ENCODE results near the gene NABP1.

The NABP1 gene

DNA sequence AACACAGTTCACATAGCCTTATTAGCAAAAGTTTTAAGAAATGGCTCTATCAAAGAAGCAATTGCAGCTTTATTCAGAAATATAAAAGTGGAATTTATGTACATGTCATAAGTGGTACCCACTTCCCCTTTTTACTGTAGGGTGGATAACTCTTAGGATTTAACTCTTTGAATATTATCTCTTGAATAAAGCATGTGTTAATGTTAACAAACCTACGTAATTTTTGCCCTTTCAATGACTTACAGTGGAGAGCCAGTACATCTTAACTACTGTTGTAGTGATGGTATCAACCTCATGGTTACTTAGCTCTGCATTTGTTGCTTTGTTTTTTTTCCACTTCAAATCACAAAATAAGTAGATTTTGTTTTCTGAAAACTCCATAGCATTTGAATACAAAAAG lies 8.8 kb downstream of the NABP1 start:
- peak overlapping the region; percentile 41 for H3K27ac Mint-ChIP-seq

DNA sequence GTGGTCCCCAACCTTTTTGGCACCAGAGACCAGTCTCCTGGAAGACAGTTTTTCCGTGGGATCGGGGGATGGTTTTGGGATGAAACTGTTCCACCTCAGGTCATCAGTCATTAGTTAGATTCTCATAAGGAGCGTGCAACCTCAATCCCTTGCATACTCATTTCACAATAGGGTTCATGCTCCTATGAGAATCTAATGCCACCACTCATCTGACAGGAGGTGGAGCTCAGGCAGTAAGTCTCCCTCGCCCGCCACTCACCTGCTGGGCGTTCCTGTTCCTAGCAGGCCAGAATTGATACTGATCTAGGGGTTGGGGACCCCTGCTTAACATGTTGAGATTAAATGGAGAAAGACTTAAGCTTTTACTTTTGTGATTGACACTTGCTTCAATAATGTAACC lies 9.9 kb downstream of the NABP1 start:
- peaks cover 51% of the 10 kb centered on the region for H3K4me1 Mint-ChIP-seq (ENCODE audit: low read depth)
- H3K9me3 Mint-ChIP-seq (ENCODE audit: low read depth): no peaks in the 10 kb centered on the region
- H3K36me3 Mint-ChIP-seq: peaks cover 3% of the 10 kb centered on the region
- peak overlapping the region; percentile 80 for H3K27ac Mint-ChIP-seq
- no peak overlapping the region for H3K4me3 Mint-ChIP-seq
- no peaks in the 10 kb centered on the region for H3K27me3 Mint-ChIP-seq

More for the DNA sequence above, 8.8 kb downstream of the NABP1 start:
- Mint-ChIP-seq H3K4me3 (no peak overlapping the region), H3K36me3 (peaks cover 11% of the 10 kb centered on the region), H3K4me1 (ENCODE audit: low read depth) (peaks cover 61% of the 10 kb centered on the region), H3K9me3 (ENCODE audit: low read depth) (no peaks in the 10 kb centered on the region), H3K27me3 (no peaks in the 10 kb centered on the region)

GRCh38 chr2:191688934-191689695 lies 11.2 kb downstream of the NABP1 start:
- H3K36me3 Mint-ChIP-seq: peaks cover 5% of the 10 kb centered on the region
- H3K4me1 Mint-ChIP-seq (ENCODE audit: low read depth): peaks cover 47% of the 10 kb centered on the region
- no peaks in the 10 kb centered on the region for H3K9me3 Mint-ChIP-seq (ENCODE audit: low read depth)
- peak overlapping the region; percentile 80 for H3K27ac Mint-ChIP-seq
- no peak overlapping the region for H3K4me3 Mint-ChIP-seq
- H3K27me3 Mint-ChIP-seq: no peaks in the 10 kb centered on the region

DNA sequence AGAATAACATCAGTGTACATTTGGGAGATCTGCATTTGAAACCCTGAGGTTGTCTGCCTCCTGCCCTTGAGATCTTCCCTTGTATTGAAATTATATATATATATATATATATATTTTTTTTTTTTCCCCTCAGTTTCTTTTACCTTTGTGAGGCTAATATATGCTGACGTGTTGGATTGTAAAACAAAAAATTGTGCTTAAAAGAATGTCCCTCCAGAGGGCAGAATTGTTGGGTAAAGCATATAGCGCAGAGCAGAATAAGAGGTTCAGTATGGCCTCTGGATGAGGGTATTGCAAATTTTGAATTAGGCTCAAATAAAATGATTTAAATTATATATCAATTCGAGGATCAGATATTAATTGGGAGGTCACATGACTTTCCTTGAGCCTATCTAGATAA lies 12.4 kb downstream of the NABP1 start:
- Mint-ChIP-seq H3K27ac (no peak overlapping the region), H3K36me3 (peaks cover 5% of the 10 kb centered on the region), H3K4me3 (no peak overlapping the region), H3K4me1 (ENCODE audit: low read depth) (peaks cover 45% of the 10 kb centered on the region), H3K9me3 (ENCODE audit: low read depth) (no peaks in the 10 kb centered on the region), H3K27me3 (no peaks in the 10 kb centered on the region)

GRCh38 chr2:191691016-191691735 lies 13.2 kb downstream of the NABP1 start:
- Mint-ChIP-seq H3K4me1 (ENCODE audit: low read depth) (peaks cover 40% of the 10 kb centered on the region), H3K4me3 (no peak overlapping the region), H3K36me3 (peaks cover 5% of the 10 kb centered on the region), H3K9me3 (ENCODE audit: low read depth) (no peaks in the 10 kb centered on the region), H3K27me3 (no peaks in the 10 kb centered on the region), H3K27ac (peak overlapping the region; percentile 66)

DNA sequence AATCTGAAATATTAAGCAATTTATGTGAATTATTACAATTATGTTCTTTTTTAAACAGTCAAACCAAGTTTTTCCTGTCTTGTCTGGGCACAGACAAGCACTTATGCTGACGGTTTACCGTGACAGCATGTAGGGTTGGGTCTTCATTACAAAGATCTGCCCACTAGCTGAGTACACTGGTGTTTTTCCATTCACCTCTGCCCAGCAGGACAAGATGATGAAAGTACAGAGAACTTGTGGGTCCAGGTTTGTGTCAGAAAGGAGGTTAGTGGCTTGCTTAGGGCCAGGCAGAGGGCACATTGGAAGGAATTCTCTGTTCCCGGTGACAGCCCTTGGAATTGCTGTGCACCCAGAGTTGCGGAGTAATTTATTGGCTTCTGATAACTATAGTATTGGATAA lies 14.0 kb downstream of the NABP1 start:
- no peaks in the 10 kb centered on the region for H3K9me3 Mint-ChIP-seq (ENCODE audit: low read depth)
- no peak overlapping the region for H3K27ac Mint-ChIP-seq
- no peak overlapping the region for H3K4me3 Mint-ChIP-seq
- H3K27me3 Mint-ChIP-seq: no peaks in the 10 kb centered on the region
- peaks cover 39% of the 10 kb centered on the region for H3K4me1 Mint-ChIP-seq (ENCODE audit: low read depth)
- H3K36me3 Mint-ChIP-seq: peaks cover 7% of the 10 kb centered on the region

DNA sequence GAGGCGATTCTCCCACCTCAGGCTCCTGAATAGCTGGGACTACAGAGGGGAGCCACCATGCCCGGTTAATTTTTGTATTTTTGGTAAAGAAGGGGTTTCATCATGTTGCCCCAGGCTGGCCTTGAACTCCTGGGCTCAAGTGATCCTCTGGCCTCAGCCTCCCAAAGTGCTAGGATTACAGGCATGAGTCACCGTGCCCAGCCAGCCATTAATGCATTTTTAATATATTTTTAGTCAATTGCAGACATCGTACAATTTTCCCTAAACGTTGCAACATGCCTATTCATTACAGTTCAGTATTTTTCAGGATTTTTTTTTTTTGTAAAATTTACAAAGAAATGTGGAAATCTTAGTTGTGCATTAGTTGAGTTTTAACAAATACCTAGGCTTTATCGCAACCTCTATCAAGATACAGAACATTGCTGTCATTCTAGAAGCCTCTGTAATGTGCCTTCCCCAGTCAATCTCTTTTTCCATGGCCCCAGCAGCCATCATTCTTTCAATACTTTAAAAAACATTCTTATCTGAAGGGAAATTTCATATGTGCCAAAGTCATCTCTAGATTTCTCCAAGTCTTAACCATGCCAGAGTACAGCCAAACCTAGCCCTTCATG lies 14.7 kb downstream of the NABP1 start:
- Mint-ChIP-seq H3K27ac (no peak overlapping the region), H3K36me3 (peaks cover 7% of the 10 kb centered on the region), H3K9me3 (ENCODE audit: low read depth) (no peaks in the 10 kb centered on the region), H3K4me3 (no peak overlapping the region), H3K27me3 (no peaks in the 10 kb centered on the region), H3K4me1 (ENCODE audit: low read depth) (peaks cover 36% of the 10 kb centered on the region)

- no peak overlapping the region for H3K4me3 Mint-ChIP-seq
- no peak overlapping the region for H3K27ac Mint-ChIP-seq
- no peaks in the 10 kb centered on the region for H3K27me3 Mint-ChIP-seq
Observed at GRCh38 chr2:191693166-191693565, 15.2 kb downstream of the NABP1 start.

DNA sequence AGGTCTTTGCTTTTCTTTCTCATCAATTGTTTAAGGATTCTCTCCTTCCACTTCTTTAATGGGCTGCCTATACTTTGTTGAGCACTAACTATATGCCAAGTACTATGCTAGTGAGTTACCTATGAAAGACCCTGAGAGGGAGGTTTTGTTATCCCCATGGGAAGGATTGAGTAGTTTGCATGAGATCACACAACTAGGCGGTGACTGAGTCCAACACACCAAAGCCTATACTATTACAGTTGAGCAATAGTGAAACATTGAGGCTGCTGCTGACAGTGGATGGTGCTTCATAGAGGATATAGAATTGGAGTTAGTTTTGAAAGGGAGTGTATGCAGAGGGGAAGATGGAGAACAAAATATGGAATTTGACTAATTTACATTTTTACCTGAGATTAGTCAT lies 15.8 kb downstream of the NABP1 start:
- no peak overlapping the region for H3K4me3 Mint-ChIP-seq
- peaks cover 12% of the 10 kb centered on the region for H3K36me3 Mint-ChIP-seq
- no peaks in the 10 kb centered on the region for H3K9me3 Mint-ChIP-seq (ENCODE audit: low read depth)
- H3K27ac Mint-ChIP-seq: no peak overlapping the region
- peaks cover 27% of the 10 kb centered on the region for H3K4me1 Mint-ChIP-seq (ENCODE audit: low read depth)
- H3K27me3 Mint-ChIP-seq: no peaks in the 10 kb centered on the region

More at GRCh38 chr2:191693166-191693565, 15.2 kb downstream of the NABP1 start:
- Mint-ChIP-seq H3K36me3 (peaks cover 12% of the 10 kb centered on the region), H3K9me3 (ENCODE audit: low read depth) (no peaks in the 10 kb centered on the region), H3K4me1 (ENCODE audit: low read depth) (peaks cover 34% of the 10 kb centered on the region)

DNA sequence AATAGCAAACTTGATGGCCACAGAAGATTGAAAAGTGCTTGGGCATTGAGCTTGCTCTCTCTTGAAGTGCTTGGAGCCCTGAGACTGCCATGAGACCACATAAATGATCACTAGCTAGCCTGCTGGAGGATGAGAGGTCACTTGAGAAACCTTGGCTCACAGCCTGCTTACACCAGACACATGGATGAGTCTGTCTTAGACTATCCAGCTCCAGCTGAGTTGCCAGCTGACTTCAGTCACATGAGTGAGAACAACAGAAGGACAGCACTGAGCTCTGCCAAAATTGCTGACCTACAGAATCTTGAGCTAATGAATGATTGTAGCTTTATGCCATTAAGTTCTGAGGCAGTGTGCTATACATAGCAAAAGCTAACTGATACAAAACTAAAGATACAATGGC lies 18.1 kb downstream of the NABP1 start:
- no peak overlapping the region for H3K27ac Mint-ChIP-seq
- no peaks in the 10 kb centered on the region for H3K9me3 Mint-ChIP-seq (ENCODE audit: low read depth)
- H3K27me3 Mint-ChIP-seq: no peaks in the 10 kb centered on the region
- H3K36me3 Mint-ChIP-seq: peaks cover 12% of the 10 kb centered on the region
- no peak overlapping the region for H3K4me3 Mint-ChIP-seq
- peaks cover 10% of the 10 kb centered on the region for H3K4me1 Mint-ChIP-seq (ENCODE audit: low read depth)

- Mint-ChIP-seq H3K4me1 (ENCODE audit: low read depth) (peaks cover 4% of the 10 kb centered on the region), H3K4me3 (no peak overlapping the region), H3K27ac (no peak overlapping the region), H3K27me3 (no peaks in the 10 kb centered on the region), H3K9me3 (ENCODE audit: low read depth) (no peaks in the 10 kb centered on the region), H3K36me3 (peaks cover 16% of the 10 kb centered on the region)
Observed at GRCh38 chr2:191696966-191697365, 19.0 kb downstream of the NABP1 start.

DNA sequence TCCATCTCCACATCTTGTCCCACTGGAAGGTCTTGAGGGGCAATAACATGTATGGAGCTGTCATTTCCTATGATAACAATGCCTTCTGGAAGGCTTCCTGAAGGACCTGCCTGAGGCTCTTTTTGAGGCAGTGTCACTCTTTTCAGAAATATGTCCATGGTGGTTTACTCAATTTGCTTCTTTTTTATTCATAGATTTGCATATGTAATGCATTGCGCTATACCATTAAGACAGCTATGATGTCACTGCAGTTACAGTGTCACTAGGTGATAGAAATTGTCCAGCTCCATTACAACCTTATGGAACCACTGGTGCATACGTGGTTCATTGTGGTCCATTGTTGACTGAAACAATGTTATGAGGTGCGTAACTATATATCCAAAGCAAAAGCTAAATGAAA lies 19.9 kb downstream of the NABP1 start:
- Mint-ChIP-seq H3K4me3 (no peak overlapping the region), H3K9me3 (ENCODE audit: low read depth) (no peaks in the 10 kb centered on the region), H3K4me1 (ENCODE audit: low read depth) (peaks cover 4% of the 10 kb centered on the region), H3K36me3 (peaks cover 18% of the 10 kb centered on the region), H3K27me3 (no peaks in the 10 kb centered on the region), H3K27ac (no peak overlapping the region)

DNA sequence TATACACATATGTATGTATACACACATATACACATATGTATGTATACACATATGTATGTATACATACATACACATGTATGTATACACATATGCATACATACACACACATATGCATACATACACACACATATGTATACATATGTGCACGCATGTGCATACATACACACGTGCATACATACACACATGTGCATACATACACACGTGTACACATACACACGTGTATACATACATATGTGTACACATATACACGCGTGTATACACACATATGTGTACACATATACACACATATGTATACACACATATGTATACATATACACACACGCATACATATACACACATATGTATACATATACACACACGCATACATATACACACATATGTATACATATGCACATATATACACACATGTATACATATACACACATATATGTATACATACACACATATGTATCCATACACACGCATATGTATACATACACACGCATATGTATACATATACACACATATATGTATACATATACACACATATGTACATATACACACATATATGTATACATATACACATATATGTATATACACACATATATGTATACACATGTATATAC lies 21.5 kb downstream of the NABP1 start:
- no peaks in the 10 kb centered on the region for H3K4me1 Mint-ChIP-seq (ENCODE audit: low read depth)
- no peaks in the 10 kb centered on the region for H3K27me3 Mint-ChIP-seq
- H3K36me3 Mint-ChIP-seq: peaks cover 21% of the 10 kb centered on the region
- no peaks in the 10 kb centered on the region for H3K9me3 Mint-ChIP-seq (ENCODE audit: low read depth)
- no peak overlapping the region for H3K27ac Mint-ChIP-seq
- no peak overlapping the region for H3K4me3 Mint-ChIP-seq

DNA sequence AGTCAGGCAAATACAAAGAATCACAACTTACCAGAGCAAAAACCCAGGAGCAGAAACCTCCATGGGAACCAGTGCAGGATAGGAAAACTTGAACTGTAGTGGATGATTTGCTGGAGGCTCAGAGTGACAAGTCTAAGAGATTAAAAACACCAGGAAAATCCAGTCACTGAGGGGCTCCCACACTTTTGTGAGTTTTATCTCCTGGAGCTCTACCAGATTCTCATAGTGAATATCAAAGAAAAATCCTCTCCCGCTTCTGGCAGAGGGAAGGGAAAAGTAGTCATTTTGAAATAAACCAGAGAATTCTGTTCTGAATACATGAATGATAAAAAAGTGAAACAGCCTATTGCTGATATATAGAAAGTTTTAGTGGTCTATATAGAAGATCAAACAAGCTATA lies 23.1 kb downstream of the NABP1 start:
- Mint-ChIP-seq H3K36me3 (peaks cover 25% of the 10 kb centered on the region), H3K27ac (no peak overlapping the region), H3K9me3 (ENCODE audit: low read depth) (no peaks in the 10 kb centered on the region), H3K4me3 (no peak overlapping the region), H3K27me3 (no peaks in the 10 kb centered on the region), H3K4me1 (ENCODE audit: low read depth) (no peaks in the 10 kb centered on the region)

DNA sequence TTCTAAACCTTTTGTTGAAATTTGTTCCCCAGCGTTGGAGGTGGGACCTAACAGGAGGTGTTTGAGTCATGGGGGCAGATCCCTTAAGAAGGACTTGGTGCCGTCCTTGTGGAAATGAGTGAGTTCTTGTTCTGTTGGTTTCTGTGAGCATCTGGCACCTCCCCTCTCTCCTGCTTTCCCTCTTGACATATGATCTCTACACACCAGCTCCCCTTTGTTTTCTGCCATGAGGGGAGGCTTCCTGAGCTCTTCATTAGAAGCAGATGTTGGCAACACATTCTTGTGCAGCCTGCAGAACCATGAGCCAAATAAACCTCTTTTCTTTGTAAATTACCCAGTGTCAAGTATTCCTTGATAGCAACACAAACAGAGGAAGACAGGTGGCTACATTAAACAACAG lies 23.8 kb downstream of the NABP1 start:
- no peaks in the 10 kb centered on the region for H3K9me3 Mint-ChIP-seq (ENCODE audit: low read depth)
- no peaks in the 10 kb centered on the region for H3K27me3 Mint-ChIP-seq
- no peak overlapping the region for H3K27ac Mint-ChIP-seq
- H3K4me3 Mint-ChIP-seq: no peak overlapping the region
- peaks cover 25% of the 10 kb centered on the region for H3K36me3 Mint-ChIP-seq
- no peaks in the 10 kb centered on the region for H3K4me1 Mint-ChIP-seq (ENCODE audit: low read depth)

Measured in activated naive CD8-positive, alpha-beta T cell (primary cell).